ENCODE data around the gene ITPKB. TPM values are rescaled to one million over a fixed set of nuclear protein-coding genes. Genes with fewer than 3 reads are reported as not detected.
"Not testable (repeated sequence)": the region's sequence is repeated elsewhere in the genome, so short reads cannot be mapped to it uniquely, and the experiment has no call there.

ITPKB gene
- total RNA-seq, 1 experiment from 2014 or later, result 17.7 TPM

DNA sequence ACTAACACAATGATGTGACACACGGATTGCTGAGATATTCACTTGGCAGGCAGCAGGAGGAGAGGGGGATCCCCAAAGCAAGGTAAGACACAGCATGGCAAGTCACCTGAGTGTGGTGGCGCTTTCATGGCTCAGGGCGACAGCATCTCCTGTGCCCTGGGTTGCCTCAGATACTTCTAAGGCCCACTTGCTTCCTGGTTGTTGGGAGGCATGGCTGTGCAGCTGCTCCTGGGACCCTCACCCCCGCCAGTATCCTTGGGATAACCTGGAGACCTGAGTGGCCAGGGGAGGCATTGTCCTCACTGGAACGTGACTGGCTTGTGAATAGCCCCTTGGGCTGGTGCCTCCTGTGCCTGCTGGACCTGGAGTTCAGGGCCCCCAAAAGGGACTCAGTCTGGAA, 120.7 kb downstream of the ITPKB start:
- no peaks in the 10 kb centered on the region for H4K20me1 ChIP-seq (ENCODE audit: low read length)
- H3K27me3 ChIP-seq (ENCODE audit: low read length), result peaks cover 7% of the 10 kb centered on the region; the same call in 1 of the 2 replicates
- H3K4me3 ChIP-seq (ENCODE audit: low read length), result no peak overlapping the region
- no peak for ATAC-seq
- intact Hi-C loops (cut with micrococcal nuclease), result no loop called here
- ChIA-PET CTCF (no interaction called here), POLR2A (ENCODE audit: unreplicated experiment) (interaction anchor here (0.6 kb wide), 1 partner anchor 48 kb away, joined by 3 read pairs; no protein-coding TSS in a partner anchor)
- H3K79me2 ChIP-seq (ENCODE audit: low read length), result no peaks in the 10 kb centered on the region
- H3K36me3 ChIP-seq (ENCODE audit: low read depth, low read length), result no peaks in the 10 kb centered on the region
- no peaks in the 10 kb centered on the region for H3K4me1 ChIP-seq (ENCODE audit: insufficient read depth, low read length)
- H3K9me2 ChIP-seq (replicated peaks; ENCODE audit: low read length), result no peaks in the 10 kb centered on the region
- H2AFZ ChIP-seq (ENCODE audit: low read length), result no peak overlapping the region
- no peak overlapping the region for H3K4me2 ChIP-seq (ENCODE audit: low read length)
- DNase-seq, result no peak
- no peak overlapping the region for H3K9ac ChIP-seq (ENCODE audit: low read length)
- no TSS peak for BruUV-seq (replicated peaks)
- H3K27ac ChIP-seq (ENCODE audit: low read length), result no peak overlapping the region
- H3F3A ChIP-seq (ENCODE audit: low read length, unreplicated experiment), result no peaks in the 10 kb centered on the region
- H3K9me3 ChIP-seq (ENCODE audit: low read length), result peaks cover 17% of the 10 kb centered on the region
- TF ChIP-seq, protein P1, sequence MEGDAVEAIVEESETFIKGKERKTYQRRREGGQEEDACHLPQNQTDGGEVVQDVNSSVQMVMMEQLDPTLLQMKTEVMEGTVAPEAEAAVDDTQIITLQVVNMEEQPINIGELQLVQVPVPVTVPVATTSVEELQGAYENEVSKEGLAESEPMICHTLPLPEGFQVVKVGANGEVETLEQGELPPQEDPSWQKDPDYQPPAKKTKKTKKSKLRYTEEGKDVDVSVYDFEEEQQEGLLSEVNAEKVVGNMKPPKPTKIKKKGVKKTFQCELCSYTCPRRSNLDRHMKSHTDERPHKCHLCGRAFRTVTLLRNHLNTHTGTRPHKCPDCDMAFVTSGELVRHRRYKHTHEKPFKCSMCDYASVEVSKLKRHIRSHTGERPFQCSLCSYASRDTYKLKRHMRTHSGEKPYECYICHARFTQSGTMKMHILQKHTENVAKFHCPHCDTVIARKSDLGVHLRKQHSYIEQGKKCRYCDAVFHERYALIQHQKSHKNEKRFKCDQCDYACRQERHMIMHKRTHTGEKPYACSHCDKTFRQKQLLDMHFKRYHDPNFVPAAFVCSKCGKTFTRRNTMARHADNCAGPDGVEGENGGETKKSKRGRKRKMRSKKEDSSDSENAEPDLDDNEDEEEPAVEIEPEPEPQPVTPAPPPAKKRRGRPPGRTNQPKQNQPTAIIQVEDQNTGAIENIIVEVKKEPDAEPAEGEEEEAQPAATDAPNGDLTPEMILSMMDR (conservative IDR thresholded peaks at IDR 0.05; ENCODE audit: low read depth, low read length), result no peak
- TF ChIP-seq EZH2 (IDR thresholded peaks at IDR 0.05; ENCODE audit: low read length, unreplicated experiment) (no peak), EZH2phosphoT487 (IDR thresholded peaks at IDR 0.05; ENCODE audit: borderline replicate concordance, low read length) (no peak)

DNA sequence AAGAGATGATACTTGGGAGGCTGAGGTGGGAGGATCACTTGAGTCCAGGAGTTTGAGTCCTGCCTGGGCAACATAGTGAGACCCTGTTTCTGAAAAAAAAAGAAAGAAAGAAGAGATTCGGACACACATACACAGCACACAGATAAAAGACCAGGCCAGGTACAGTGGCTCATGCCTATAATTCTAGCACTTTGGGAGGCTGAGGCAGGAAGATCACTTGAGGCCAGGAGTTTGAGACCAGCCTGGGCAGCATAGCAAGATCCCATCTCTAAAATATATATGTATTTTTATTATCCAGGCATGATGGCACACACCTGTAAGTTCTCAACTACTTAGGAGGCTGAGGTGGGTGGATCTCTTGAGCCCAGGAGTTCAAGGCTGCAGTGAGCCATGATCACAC, 121.4 kb downstream of the ITPKB start:
- peaks cover 17% of the 10 kb centered on the region for H3K9me3 ChIP-seq (ENCODE audit: low read length)
- H3K27ac ChIP-seq (ENCODE audit: low read length); BruUV-seq (replicated peaks); H3F3A ChIP-seq (ENCODE audit: low read length, unreplicated experiment); H3K9ac ChIP-seq (ENCODE audit: low read length); DNase-seq; H3K4me3 ChIP-seq (ENCODE audit: low read length); POLR2A ChIA-PET (ENCODE audit: unreplicated experiment); intact Hi-C loops (cut with micrococcal nuclease); H3K36me3 ChIP-seq (ENCODE audit: low read depth, low read length); H3K79me2 ChIP-seq (ENCODE audit: low read length); H2AFZ ChIP-seq (ENCODE audit: low read length); ATAC-seq; H3K4me2 ChIP-seq (ENCODE audit: low read length); H3K27me3 ChIP-seq (ENCODE audit: low read length); H4K20me1 ChIP-seq (ENCODE audit: low read length); H3K4me1 ChIP-seq (ENCODE audit: insufficient read depth, low read length); H3K9me2 ChIP-seq (replicated peaks; ENCODE audit: low read length); CTCF ChIA-PET: not testable (repeated sequence)

DNA sequence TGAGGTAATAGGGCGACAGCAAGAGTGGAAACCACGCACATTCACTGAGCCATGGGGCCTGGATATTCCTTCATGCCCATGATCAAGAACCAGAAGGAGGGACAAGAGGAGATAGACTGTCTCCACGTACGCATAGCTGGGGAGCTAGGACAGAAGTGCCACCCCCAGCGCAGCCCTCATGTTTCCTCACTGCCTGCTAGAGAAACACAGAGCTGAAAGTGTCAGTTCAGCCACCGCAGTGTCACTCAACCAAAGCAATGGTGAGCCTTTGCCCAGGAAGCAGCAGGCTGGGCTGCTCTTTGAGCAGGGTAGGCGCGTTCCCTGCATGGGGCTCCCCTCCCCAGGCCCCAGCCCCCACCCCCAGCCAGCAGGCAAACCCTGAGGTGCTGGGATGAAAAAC, 122.0 kb downstream of the ITPKB start:
- no TSS peak for BruUV-seq (replicated peaks)
- no peak; the same call in 1 of the 2 replicates for ATAC-seq
- POLR2A ChIA-PET (ENCODE audit: unreplicated experiment), result no interaction called here

More for the DNA sequence above, 122.0 kb downstream of the ITPKB start:
- Histone ChIP-seq H3K27ac (ENCODE audit: low read length) (no peak overlapping the region), H2AFZ (ENCODE audit: low read length) (no peak overlapping the region), H3K4me2 (ENCODE audit: low read length) (no peak overlapping the region), H3K9me3 (ENCODE audit: low read length) (peaks cover 13% of the 10 kb centered on the region), H3K79me2 (ENCODE audit: low read length) (no peaks in the 10 kb centered on the region), H3F3A (ENCODE audit: low read length, unreplicated experiment) (no peaks in the 10 kb centered on the region), H3K9ac (ENCODE audit: low read length) (no peak overlapping the region), H3K4me3 (ENCODE audit: low read length) (no peak overlapping the region), H4K20me1 (ENCODE audit: low read length) (no peaks in the 10 kb centered on the region), H3K9me2 (replicated peaks; ENCODE audit: low read length) (no peaks in the 10 kb centered on the region), H3K27me3 (ENCODE audit: low read length) (peaks cover 7% of the 10 kb centered on the region; the same call in 1 of the 2 replicates), H3K36me3 (ENCODE audit: low read depth, low read length) (no peaks in the 10 kb centered on the region), H3K4me1 (ENCODE audit: insufficient read depth, low read length) (no peaks in the 10 kb centered on the region)
- no peak for DNase-seq
- intact Hi-C loops (cut with micrococcal nuclease), result no loop called here
- TF ChIP-seq, protein P1 (conservative IDR thresholded peaks at IDR 0.05; ENCODE audit: low read depth, low read length), result no peak
- no peak for TF ChIP-seq EZH2 (IDR thresholded peaks at IDR 0.05; ENCODE audit: low read length, unreplicated experiment)
- TF ChIP-seq EZH2phosphoT487 (IDR thresholded peaks at IDR 0.05; ENCODE audit: borderline replicate concordance, low read length), result no peak
- CTCF ChIA-PET, result no interaction called here

Measured in PC-3 (cell line).